HT-29 (cell line): ENCODE data around the gene MYH9. TPM values are rescaled to one million over a fixed set of nuclear protein-coding genes. Genes with fewer than 3 reads are reported as not detected.
A peak's percentile ranks its signal among the peaks of the same experiment; 100 is the strongest.
"Not testable (repeated sequence)": the region's sequence is repeated elsewhere in the genome, so short reads cannot be mapped to it uniquely, and the experiment has no call there.

Experiments
- DNase-seq: peaks from one replicate; pipeline ENCODE4 v3.0.0-alpha.2; 2015; ENCODE audit warnings: low spot score
- total RNA-seq: library from RNA; depleted of rRNA; stranded (reverse); fragments of >200 nt; shearing (Covaris generic); gene quantifications from 2 replicates; pipeline ENCODE4 v1.2.3, GENCODE V29; 2014

Gene MYH9
- total RNA-seq, 1 experiment from 2014 or later = 259 TPM

DNA sequence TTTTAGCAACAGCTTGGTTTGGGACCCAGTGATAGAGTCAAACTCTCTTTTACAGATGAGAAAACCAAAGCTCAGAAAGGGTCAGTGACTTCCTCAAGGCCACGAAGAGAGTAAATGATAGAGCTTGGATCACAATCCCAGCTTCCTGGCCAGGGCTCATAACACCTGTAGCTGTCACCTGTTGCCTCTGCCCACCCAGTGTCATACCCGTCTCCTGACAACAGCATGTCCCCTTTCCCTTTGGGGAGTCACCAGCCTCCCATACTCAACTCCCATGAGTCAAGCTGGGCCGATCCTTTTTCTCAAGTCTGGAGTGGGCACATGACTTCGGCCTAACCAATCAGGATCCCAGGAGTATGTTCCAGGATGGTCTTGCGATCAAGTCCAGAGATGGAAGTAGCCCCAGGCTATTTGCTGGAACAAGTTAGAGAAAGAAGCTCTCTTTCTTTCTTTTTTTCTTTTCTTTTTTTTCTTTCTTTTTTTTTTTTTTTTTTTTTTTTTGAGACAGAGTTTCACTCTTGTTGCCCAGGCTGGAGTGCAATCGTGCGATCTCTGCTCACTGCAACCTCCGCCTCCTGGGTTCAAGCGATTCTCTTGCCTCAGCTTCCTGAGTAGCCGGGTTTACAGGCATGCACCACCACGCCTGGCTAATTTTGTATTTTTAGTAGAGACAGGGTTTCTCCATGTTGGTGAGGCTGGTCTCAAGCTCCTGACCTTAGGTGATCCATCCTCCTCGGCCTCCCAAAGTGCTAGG is 27.8 kb upstream of the MYH9 start:
- no peak for DNase-seq

DNA sequence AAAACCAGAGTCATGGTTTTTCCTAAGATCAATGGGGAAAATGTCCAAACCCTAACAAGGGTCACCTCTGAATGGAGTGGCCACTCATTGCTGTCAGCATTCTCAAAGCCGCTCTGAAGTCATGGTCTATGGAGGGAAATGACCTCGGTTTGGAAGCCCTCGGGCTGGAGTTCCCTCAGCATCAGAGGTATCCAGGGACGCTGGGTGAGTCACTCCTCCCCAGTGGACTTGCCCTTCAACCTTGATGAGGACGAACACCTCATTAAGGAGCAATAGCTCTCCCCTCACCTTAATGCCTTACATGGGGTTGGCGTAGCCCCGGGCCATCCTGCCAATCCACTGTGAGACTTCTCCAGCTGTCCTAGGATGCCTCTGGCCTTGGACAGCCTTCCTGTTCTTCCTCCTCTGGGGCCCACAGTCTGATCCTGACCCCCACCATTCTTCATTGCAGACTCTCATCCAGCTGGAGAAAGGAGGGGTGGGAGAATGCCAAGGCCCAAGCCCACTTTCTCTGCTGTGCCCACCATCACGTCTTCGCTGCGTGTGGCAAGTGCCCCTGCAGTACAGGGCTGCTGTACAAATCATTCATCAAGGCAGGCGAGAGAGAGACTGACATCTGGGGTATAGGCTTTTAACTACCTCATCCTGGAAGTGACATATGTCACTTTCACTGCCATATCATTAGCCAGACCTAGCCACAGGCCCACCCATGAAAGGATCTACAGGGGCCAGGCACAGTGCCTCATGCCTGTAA is 25.4 kb upstream of the MYH9 start:
- no peak for DNase-seq

DNA sequence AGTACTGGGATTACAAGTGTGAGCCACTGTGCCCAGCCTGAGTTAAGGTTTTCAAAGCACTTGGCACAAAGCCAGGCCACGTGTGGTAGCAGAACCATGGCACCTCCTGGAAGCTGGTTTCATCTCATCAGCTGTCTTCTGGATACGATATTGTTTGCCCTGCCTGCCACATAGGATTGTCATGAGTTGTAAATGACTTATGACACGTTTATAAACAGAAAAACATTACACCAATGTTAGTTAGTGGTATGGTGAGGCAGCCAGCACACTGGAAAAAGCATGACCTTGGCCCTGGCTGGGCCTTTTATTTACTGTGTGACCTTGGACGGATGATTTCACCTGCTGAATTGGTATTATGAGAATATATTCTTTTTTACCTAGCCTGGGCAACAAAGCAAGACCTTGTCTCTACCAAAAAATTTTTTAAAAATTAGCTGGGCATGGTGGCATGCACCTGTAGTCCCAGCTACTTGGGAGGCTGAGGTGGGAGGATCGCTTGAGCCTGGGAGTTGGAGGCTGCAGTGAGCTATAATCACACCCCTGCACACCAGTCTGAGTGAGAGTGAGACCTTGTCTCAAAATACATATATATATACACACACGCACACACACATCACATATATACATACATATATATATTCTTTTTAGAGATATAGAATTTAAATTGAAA is 24.0 kb upstream of the MYH9 start:
- peak; percentile 40 for DNase-seq

DNA sequence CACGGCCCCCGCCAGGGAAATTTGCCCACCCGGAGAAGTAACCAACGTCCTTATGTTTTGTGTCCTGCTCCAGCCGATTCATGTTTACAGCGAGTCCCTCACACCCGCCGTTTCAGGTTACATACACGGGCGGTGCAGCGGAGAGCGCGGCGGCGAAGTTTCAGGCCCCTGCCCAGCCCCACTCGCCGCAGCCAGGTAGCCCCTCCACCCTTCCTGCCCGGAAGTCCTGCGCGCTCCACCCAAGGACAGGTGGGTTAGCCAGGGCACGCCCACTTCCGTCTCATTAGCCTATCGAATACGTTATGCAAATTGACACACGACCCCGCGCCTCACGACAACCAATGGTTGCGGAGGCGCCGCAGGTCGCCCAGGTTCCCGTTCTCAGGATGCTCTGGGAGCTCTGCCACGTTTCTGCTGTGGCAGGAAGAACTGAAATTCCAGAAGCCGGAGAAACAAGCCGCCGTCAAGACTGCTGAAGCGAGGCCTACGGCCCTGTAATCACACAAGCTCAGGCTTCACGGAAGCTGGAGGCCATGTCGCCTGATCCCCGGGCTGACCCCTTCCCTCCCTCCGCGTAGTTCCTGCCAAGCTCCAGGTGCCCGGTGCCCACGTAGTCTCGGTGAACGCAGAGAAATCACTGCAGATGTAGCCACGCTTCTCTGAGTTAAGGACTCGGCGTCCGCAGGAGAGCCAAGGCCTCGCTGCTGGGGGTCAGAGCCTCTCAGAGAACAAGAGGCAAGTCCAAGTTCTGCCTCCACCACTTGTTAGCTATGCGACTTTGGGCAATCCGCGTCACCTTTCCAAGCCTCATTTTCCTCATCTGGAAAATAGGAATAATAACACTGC is 22.4 kb upstream of the MYH9 start:
- DNase-seq = peak; percentile 96

GRCh38 chr22:36409554-36409910 is 21.8 kb upstream of the MYH9 start:
- not testable (repeated sequence) for DNase-seq

DNA sequence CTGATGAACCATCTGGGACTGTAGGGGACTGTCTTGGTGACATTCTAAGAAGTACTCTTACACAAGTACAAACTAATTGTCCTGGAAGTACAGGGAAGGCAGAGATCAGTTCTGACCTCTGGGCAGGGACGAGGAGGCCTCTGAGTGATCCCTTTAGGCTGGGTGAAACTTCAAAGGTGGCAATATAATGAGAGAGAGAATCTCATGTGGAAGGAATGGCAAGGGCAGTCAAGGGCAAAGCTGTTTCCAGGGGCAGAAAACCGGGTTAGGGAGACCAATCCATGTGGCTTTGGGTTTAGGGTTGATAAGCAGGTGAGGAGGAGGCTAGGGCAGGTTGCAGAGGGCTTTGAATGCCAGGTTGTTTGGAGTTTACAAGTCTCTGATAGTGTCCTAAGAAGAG is 21.3 kb upstream of the MYH9 start:
- DNase-seq = no peak

- DNase-seq = no peak
Observed at GRCh38 chr22:36406721-36407120, 19.0 kb upstream of the MYH9 start.

DNA sequence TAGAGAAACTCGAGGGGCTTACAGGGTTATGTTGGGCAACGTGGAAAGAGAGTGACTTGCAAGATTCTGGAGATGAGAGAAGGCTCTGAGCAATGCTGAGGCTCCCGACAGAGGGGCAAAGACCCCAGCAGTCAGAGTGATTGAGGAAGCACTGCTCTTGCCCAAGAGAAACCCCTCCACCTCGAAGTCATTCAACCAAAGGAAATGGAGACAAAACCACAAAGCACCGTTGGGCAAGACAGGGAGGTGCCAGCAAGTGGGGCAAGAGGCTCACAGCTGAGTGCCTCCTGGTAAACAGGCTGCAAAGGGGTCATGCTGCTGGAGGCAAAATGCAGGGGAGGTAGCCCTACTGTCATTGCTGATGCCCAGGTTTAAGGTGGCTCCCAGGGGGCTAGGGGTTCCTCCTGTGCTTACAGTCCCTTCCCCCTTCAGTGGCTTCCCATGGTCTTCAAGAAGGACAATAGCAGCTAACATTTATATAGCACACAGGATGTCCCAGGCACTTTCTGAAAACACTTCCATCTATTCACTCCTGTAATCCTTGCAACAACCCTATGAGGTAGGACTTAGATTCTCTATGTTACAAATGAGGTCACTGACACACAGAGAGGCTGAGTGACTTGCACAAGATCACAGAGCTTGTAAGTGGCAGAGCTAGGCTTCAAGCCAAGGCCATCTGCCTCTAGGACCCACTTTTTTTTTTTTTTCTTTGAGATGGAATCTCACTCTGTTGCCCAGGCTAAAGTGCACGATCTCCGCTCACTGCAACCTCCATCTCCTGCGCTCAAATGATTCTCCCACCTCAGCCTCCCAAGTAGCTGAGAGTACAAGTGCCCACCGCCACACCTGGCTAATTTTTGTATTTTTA is 18.1 kb upstream of the MYH9 start:
- DNase-seq = peak; percentile 45

DNA sequence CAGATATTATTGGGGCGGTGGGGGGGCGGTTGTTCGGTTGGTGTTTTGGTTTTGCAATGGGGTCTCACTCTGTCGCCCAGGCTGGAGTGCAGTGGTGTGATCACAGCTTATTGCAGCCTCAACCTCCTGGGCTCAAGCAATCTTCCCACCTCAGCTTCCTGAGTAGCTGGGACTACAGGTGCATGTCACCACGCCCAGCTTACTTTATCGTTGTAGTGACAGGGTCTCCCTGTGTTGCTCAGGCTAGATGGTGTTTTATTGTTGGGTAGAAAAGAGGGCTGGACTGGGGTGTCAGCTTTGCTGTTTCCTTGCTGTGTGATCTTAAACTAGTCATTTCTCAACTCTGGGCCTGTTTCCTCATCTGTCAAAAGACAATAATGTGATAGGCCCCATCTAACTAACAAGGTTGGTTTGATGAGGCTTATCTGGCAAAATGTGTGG is 17.5 kb upstream of the MYH9 start:
- DNase-seq = no peak

- no peak for DNase-seq
Observed at GRCh38 chr22:36404446-36404845, 16.7 kb upstream of the MYH9 start.

DNA sequence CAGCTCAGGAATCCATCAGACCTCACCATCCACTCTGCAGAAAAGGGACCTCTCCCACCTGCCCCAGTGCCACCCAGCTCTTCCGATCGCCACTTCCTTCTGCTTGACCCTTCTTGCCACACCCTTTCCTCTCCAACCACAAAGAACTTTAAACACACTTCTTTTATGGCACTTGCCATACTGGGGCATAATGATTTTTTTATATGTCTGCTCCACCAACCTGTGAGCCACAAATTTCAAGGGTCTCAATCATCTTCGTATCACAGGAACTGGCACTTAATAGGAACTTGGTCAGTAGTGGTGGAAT is 11.7 kb upstream of the MYH9 start:
- DNase-seq = peak; percentile 47

DNA sequence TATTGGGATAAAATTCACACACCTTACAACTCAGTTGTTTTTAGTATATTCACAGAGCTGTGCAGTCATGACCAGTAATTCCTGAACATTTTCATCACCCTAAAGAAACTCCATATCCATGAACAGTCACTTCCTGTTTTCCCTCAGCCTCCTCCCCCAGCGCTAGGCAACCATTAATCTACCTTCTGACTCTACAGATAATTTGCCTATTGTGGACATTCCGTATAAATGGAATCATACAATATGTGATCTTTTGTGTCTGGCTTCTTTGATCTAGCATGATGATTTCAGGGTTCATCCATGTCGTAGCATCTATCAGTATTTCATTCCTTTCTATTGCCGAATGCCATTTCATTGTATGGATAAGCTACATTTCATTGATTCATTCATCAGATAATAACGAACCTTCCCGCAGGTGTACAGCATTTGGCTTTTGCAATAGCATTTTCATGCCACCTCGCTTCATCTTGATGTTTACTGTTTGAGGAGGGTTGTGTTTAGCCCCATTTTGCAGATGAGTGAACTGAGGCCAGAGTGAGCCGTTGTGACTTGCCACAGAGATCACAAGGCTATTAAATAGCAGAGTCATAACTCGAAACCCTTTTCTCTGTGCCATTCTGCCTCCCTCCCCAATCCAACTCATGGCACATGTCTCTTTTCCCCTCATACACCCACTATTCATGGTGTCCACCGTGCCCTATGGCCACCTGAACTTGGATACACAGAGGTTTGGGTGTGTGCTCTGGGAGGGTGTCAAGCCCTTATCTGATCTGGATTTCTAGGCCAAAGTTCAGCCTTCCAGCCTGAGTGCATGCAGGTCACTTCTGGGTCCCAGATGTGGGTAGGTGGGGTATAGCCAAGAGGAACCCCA is 11.1 kb upstream of the MYH9 start:
- DNase-seq = peak; percentile 45

GRCh38 chr22:36397131-36398093 is 9.6 kb upstream of the MYH9 start:
- DNase-seq = no peak

DNA sequence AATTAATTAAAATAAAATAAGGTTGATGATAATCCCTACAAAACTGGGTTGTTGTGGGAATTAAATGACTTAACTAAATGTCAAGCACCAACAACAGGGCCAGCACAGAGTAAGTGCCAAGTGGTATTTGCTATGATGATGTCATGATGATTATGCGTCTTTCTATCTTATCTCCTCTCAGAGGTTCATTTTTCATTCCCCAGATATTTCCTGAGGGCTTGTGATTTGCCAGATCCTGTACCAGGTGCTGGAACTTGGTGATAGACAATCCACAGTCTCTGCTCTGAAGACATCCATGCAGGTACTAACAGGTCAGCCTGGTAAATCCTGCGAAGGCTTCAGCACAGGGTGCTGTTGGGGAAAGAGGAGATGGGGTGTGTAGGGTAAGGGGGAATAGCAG is 8.1 kb upstream of the MYH9 start:
- no peak for DNase-seq

DNA sequence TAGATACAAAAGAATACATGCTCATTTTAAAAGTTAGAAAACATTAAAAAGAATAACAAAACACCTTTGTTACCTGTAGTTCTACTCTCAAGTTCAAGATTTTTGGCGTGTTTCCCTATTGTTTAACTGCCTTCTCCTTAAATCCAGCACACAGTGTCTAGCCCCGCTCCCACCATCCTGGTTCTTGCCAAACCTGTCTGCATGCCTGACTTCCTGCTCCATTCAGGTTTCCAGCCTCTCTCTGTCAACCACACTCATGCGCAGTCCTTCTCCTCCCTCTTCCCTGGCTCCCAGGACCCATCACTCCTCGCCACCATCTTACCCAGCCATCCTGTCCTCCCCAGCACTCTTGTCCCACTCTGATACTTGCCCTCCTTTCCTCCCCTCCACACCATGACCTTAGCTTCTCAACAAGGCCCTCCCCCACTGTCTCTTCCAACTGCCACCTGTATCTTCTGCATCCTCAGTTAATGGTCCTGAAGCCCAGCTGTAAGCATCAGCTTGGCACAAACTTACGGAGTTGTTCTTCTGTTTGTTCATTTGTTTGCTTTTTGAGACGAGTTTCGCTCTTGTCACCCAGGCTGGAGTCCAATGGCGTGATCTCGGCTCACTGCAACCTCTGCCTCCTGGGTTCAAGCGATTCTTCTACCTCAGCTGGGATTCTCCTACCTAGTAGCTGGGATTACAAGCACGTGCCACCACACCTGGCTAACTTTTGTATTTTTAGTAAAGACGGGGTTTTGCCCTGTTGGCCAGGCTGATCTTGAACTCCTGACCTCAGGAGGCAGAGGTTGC is 7.5 kb upstream of the MYH9 start:
- no peak for DNase-seq

DNA sequence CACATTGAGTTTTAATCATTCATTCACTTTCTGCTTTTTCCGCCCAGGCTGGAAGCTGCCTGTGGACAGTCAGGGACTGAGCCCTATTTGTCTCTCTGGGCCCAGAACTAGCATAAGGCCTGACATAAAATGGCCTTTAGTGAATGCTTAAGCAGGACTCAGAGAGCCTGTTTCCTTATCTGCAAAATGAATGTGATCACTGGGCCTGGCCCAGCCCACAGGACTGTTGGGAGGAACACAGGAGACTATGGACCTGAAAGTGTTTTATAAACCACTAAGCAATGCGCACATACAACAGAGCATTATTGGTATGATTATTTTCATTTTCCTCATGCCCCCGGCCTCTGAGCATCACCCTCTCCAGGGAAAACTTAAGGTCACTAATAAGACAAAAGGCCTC is 3.9 kb upstream of the MYH9 start:
- no peak for DNase-seq

- not testable (repeated sequence) for DNase-seq
Observed at GRCh38 chr22:36389122-36389521, 1.4 kb upstream of the MYH9 start.

- DNase-seq = no peak
Observed at GRCh38 chr22:36387709-36387958, 133 bp downstream of the MYH9 start.
